Hematopoietic multipotent progenitor cell treated with erythropoietin and hydrocortisone succinate and interleukin-3 and kit ligand, for 8 days (in vitro differentiated cells): Measurements from ENCODE around the gene UBE2Z.
A peak's percentile ranks its signal among the peaks of the same experiment; 100 is the strongest.
"Not testable (repeated sequence)": the region's sequence is repeated elsewhere in the genome, so short reads cannot be mapped to it uniquely, and the experiment has no call there.

ENCODE experiments used
- DNase-seq: peaks from one replicate; pipeline ENCODE4 v3.0.0-alpha.2; 2015

The UBE2Z gene

GRCh38 chr17:48905987-48906515 lies 2.2 kb upstream of the UBE2Z start:
- DNase-seq: no peak

GRCh38 chr17:48907713-48908046 lies 527 bp upstream of the UBE2Z start:
- peak; percentile 65 for DNase-seq

GRCh38 chr17:48908853-48909394 lies 717 bp downstream of the UBE2Z start:
- peak; percentile 81 for DNase-seq

- DNase-seq: no peak
Measured at GRCh38 chr17:48909783-48910182, 1.6 kb downstream of the UBE2Z start.

- no peak for DNase-seq
Measured at GRCh38 chr17:48910370-48910769, 2.2 kb downstream of the UBE2Z start.

- DNase-seq: no peak
Measured at GRCh38 chr17:48912476-48912875, 4.3 kb downstream of the UBE2Z start.

- no peak for DNase-seq
Measured at GRCh38 chr17:48915459-48916282, 7.5 kb downstream of the UBE2Z start.

GRCh38 chr17:48925251-48925990 lies 17.2 kb downstream of the UBE2Z start:
- no peak for DNase-seq

- DNase-seq: no peak
Measured at GRCh38 chr17:48925991-48926342, 17.8 kb downstream of the UBE2Z start.

- no peak for DNase-seq
Measured at GRCh38 chr17:48927978-48928745, 20.0 kb downstream of the UBE2Z start.

- DNase-seq: no peak
Measured at GRCh38 chr17:48928876-48929811, 20.9 kb downstream of the UBE2Z start.

- DNase-seq: no peak
Measured at GRCh38 chr17:48929812-48930165, 21.6 kb downstream of the UBE2Z start.

- DNase-seq: no peak
Measured at GRCh38 chr17:48930435-48930873, 22.2 kb downstream of the UBE2Z start.

- DNase-seq: no peak
Measured at GRCh38 chr17:48933035-48933434, 24.8 kb downstream of the UBE2Z start.

- peak; percentile 91 for DNase-seq
Measured at GRCh38 chr17:48944515-48945260, 36.5 kb downstream of the UBE2Z start, which contains the start of gene SNF8. Gene SNF8, minus strand, starts transcription at chr17:48944842. Its CDS starts 108 bp downstream, at chr17:48944734.

- not testable (repeated sequence) for DNase-seq
Measured at GRCh38 chr17:48945261-48945651, 37.0 kb downstream of the UBE2Z start.

- no peak for DNase-seq
Measured at GRCh38 chr17:48951572-48951971, 43.4 kb downstream of the UBE2Z start.

- no peak for DNase-seq
Measured at GRCh38 chr17:48952904-48953303, 44.7 kb downstream of the UBE2Z start.

GRCh38 chr17:48954300-48954755 lies 46.1 kb downstream of the UBE2Z start:
- peak; percentile 20 for DNase-seq

- no peak for DNase-seq
Measured at GRCh38 chr17:48960834-48961515, 52.8 kb downstream of the UBE2Z start.
